GM19463 (cell line): ENCODE results near the gene BRAT1.
"Not testable (repeated sequence)": the region's sequence is repeated elsewhere in the genome, so short reads cannot be mapped to it uniquely, and the experiment has no call there.

Experiments used
- ATAC-seq: cut with Tn5 transposase; IDR thresholded peaks from one replicate; pipeline ENCODE4 v1.9.1; 2021; ENCODE audit warnings: mild to moderate bottlenecking, moderate library complexity; ENCODE audit not compliant: unreplicated experiment

The BRAT1 gene

DNA sequence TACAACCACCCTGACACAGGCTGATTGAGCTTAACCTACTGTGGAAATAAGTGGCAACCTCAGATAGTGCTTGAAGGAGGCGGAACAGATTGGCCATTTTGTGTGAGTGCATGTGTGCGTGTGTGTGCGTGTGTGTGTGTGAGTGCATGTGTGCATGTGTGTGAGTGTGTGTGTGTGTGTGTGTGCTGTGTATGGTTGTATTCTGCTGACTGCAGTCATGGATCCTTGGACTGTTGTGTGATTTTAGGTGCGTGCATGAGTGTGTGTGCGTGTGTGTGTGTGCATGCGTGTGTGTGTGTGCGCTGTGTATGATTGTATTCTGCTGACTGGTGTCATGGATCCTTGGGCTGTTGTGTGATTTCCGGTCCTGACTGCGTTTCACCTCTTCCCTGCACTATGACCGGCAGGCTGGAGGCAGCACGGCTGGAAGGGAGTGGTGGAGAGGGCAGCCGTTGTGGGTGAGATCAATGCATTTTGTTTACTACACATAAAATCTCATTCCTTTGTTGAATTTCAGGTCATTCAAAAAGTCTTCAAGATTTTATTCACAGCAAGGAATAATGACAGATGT, 9.7 kb upstream of the BRAT1 start:
- ATAC-seq = no peak

DNA sequence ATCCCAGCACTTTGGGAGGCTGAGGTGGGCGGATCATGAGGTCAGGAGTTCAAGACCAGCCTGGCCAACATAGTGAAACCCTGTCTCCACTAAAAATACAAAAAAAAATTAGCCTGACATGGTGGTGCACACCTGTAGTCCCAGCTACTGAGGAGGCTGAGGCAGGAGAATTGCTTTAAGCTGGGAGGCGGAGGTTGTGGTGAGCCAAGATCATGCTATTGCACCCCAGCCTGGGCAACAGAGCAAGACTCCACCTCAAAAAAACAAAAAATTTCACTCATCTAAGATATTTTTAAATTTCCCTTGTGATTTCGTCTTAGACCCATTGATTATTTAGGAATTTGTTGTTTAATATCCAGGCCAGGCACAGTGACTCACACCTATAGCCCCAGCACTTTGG, 8.6 kb upstream of the BRAT1 start:
- not testable (repeated sequence) for ATAC-seq

DNA sequence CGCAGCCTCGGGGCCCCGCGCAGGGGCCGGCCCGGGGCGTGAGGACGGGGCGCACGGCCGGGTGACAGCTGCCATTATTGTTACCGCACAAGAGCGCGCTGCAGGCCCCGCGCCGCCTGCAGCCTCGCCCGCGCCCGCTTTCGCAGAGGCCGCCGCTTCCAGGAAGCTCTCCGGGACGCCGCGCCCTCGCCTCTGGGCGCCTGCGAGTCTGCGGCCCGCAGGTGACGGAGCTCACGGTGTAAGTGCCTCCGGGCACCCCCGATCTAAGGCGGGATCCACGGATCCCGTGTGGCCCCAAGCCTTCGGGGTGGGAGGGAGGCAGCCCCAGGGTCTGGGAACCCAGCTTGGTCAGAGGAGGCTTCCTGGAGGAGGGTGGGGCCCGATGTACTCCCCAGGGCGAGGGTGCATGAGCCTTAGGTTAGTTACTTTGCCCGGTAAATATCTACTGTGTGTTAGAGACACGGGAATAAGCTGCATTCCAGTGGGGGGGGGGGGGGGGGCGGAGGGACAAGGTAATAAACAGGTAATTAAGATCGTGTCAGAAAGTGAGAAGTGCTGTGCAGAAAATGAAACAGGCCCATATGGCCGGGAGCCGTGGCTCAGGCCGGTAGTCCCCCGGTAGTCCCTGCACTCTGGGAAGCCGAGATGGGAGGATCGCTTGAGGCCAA, 4.1 kb upstream of the BRAT1 start:
- peak; percentile 7 for ATAC-seq

DNA sequence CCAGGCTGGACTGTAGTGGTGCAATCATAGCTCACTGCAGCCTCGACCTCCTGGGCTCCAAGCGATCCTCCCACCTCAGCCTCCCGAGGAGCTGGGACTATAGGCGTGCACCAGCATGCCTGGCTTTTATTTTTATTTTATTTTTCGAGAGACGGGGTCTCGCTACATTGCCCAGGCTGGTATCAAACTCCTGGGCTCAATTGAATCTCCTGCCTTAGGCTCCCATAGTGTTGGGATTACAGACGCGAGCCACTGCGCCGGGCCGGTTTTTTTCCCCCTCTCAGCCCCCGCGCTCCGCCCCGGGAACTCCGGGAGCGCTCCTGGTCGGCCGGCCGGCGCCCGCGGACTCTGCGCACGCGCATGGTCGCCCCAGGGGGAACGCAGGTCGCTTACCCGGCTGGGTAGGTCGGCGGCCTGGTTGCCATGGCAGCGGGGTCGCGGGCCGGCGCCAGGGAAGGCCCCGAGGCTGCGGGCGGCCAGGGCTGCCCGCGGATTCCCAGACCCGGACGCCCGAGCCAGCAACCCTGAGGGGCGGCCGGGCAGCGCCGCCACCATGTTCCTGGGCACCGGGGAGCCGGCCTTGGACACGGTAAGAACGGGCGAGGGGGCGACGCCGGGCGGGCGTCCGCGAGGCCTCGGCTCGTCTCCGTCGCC, 3.4 kb upstream of the BRAT1 start, which contains the start of gene IQCE:
TSS of gene IQCE (plus strand) at position 351 of the 654 bp plus-strand sequence. CDS start at position 554, 203 bp downstream.
- peak; percentile 62 for ATAC-seq

DNA sequence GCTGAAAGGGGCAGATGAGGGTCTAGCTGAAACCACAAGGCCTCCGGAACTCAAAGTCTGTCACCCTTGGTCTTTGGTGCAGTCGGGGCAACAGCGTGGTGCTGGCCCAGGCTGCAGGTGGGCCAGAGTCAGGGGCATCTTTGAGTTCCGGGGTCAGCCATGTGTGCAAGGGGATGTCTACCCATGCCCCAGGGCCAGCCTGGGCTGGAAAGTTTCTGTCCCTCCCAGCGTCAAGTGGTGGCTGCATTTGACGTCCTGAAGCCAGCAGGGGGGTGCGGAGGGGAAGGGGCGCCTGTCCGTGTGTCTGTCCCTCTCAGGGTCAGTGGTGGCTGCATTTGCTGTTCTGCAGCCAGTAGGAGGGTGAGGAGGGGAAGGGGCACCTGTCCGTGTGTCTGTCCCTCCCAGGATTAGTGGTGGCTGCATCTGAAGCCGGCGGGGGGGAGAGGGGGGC, 638 bp downstream of the BRAT1 start:
- no peak for ATAC-seq

DNA sequence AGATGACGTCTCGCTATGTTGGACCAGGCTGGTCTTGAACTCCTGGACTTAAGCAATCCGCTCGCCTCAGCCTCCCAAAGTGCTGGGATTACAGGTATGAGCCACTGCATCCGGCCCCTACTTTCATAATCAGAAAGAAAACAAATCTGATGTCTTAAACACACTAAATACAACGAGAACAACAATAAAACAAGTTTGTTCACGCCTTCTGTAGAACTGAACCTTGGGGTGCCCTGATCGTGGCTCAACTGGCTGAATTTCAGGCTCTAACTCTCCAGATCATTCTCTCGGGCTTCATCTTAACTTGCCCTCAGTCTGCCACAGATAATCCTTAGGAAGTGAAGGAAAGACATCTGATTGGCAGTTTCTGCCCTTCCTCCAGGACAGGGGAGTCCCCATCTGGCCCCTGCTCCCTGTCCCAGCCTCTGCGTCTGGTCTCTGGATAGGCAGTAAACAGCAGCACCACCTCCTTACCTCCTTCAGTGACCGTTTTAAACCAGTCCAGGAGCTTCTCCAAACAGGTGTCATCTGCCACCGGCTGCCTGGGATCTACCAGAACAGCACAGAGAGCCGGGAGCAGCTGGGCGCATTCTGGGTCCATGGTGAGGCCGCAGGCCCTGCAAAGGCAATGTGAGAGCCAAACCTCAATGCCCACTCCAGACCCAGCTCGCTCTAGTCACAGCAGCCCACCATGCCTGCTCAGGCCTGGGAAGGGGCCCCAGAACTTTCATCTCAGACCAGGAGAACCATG, 1.3 kb downstream of the BRAT1 start:
- no peak for ATAC-seq

DNA sequence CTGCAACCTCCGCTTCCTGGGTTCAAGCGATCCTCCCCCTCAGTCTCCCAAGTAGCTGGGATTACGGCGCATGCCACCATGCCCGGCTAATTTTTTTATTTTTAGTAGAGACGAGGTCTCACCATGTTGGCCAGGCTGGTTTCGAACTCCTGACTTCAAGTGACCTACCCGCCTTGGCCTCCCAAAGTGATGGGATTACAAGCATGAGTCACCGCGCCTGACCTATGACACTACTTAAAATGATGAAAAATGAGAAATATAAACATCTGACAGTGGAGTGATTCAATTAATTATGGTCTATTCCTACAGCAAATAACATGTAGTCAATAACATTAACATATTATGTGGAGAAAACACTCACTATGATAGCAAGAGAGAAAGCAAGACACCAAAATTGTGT, 2.2 kb downstream of the BRAT1 start:
- ATAC-seq = no peak

DNA sequence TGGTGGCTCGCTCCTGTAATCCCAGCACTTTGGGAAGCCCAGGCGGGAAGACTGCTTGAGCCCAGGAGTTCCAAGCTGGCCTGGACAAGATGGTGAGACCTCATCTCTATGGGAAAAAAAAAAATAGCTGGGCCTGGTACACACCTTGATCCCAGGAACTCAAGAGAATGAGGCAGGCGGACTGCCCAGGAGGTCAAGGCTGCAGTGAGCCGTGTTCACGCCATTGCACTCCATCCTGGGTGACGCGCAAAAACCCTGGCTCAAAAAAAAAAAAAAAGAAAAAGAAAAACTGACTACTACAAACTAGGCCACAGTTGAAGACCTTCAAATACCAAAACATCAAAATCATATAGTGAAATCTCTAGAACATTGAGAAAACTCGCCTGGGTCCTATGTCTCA, 3.9 kb downstream of the BRAT1 start:
- ATAC-seq = no peak

DNA sequence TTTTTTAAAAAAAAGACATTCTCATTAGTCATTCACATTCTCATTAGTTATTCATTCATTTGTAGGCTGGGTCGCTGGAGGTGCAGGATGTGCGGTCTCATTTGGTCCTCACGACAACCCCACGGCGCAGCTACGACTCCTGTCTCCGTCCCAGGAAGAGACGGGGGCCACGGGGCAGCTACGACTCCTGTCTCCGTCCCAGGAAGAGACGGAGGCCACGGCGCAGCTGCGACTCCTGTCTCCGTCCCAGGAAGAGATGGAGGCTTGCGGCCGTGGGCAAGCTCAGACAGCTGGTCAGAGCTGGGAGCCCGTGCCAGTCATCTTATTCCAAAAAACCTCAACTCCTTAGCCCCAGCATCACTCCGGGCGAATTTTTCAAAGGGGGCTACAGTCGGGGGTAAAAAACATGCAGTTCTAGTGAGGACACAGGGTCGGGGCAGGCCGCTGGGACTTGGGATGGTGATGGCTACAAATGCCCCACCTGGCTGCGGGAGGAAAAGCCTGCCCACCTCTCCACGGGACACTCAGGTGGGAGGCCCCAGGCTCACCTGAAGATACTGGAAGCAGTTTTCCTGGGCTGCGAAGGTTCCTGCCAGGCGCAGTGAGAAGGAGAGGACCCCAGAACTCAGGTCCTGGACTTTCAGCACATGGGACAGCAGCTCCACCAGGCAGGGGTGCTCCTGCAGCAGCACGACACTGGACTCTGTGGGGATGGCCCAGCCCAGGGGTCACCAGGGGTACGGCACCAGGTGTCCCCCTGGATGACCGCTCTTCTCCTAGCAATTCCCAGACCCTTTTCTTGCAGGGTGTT, 8.3 kb downstream of the BRAT1 start:
- ATAC-seq = no peak

DNA sequence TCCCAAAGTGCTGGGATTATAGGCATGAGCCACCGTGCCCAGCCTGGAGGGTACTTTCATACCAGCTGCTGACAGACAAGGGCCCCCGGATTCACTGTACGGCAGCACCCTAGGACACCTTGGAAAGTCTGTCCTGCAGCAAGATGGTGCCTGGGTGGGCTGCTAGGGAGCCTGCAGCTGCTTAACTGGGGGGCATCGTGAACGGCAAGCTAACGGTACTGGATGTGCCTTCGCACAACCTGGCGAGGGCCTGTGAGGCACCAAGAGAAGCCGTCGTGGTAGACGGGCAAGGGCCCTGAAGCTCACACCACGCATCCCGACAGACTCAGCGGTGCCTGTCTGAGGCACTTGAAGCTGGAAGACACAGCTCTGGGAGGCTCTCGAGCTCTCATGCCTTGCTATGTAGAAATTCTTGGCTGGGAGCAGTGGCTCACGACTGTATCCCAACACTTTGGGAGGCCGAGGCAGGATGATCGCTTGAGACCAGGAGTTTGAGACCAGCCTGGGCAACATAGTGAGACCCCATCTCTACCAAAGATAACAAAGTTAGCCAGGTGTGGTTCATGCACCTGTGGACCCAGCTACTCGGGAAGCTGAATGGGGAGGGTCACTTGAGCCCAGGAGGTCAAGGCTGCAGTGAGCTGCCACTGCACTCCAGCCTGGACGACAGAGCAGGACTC, 9.4 kb downstream of the BRAT1 start:
- no peak for ATAC-seq

DNA sequence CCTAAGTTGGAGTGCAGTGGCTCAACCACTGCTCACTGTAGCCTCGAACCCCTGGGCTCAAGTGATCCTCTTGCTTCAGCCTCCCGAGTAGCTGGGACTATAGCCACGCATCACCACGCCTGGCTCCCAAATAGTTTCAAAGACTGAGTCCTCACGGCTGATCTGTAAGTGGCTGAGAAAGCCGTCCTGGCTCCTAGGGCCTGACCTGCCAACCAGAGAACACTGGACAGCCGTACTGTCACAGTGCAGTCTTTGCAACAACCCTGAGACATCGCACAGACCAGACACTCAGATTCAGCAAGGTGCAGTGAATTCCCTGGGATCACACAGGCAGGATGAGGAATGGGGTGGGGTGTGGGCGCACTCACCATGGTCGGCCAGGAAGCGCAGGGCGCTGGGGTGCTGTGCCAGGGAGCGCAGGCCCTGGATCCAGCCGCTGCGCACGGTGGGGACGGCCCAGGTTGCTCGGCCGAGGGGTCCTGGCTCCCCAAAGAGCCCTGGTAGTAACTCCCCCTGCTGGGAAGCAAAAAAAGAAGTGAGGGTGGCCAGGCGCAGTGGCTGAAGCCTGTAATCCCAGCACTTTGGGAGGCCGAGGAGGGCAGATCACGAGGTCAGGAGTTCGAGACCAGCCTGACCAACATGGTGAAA, 10.7 kb downstream of the BRAT1 start:
- no peak for ATAC-seq

DNA sequence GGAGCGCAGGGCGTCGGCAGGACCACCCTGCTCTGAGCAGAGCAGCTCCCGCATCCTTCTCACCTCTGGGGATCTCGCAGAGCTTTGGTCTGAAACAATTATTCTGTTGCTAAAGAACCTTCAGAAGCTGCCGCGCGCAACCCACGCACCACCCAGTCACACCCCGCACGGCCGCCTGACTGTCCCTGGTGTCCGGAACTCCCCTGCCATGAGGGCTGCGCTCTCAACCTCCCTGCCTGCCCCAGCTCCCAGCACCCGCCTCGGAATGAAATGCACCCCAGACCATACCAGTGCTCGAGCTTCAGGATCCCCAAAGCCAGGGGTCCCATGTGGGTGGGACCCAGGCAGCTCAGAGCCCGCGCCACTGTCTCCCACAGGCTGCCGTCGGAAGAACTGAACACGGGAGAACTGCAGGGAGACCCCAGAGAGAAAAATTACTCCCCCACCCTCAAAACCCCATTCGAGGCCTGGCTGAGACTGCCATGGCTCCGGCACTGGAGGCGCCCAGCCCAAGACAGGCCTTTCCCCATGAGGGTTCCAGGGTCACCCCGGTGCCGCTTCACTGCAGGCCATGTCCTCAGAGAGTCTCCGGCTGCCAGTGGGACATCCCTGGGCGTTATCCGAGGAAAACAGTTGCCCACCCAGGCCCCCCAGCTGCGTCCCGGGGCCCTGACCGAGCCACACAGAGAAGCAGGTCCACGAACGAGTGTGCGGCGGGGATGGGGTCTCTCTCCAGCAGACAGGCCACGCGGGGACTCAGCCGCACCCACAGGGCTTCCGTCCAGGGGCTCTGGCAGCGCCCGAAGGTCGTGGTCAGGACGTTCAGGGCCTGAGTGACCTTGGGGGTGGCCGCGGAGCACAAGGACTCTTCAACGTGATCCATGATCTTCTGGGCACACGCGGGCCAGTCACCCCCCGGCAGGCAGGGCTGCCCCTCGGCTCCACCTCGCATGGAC, 12.1 kb downstream of the BRAT1 start:
- ATAC-seq = no peak

DNA sequence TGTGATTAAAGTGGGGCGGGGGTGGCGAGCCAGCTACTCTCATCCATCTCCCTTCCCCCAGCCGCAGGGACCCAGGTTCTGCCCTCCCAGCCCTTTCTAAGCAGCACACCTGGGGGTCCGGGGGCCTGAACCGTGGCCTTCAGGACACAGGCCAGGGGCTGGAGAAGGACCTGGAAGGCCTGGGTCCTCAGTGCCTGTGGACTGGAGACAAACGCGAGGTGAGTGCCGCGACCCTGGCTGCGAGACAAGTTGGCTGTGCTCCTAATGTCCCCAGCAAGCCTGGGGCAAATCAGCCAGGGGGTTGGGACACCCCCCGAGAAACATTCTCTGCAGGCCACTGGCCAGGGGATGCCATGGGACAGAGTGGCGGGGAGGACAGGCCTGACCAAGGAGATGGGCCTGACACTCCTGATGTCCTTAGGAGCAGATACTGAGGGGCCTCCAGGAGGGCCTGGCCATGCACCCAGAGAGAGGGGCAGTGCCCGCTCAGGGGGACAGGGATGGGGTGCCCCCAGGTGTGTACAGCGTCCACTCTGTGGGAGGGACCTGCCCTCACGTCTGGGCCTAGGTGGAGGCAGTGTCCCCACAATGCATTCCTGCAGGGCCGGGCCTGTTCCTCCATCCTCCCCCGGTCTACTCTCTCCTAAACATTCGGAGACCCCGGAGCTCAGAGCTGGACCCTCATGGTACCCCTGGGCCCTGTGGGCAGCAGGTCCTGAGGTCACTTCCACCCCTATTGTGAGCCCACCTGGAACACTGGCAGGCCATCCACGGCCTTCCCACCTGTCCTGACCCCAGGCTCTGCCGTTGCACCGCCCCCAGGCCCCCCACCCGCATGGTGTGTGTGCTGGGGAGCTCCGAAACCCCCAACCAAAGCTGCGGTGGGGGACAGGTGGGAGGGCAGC, 13.1 kb downstream of the BRAT1 start:
- no peak for ATAC-seq

DNA sequence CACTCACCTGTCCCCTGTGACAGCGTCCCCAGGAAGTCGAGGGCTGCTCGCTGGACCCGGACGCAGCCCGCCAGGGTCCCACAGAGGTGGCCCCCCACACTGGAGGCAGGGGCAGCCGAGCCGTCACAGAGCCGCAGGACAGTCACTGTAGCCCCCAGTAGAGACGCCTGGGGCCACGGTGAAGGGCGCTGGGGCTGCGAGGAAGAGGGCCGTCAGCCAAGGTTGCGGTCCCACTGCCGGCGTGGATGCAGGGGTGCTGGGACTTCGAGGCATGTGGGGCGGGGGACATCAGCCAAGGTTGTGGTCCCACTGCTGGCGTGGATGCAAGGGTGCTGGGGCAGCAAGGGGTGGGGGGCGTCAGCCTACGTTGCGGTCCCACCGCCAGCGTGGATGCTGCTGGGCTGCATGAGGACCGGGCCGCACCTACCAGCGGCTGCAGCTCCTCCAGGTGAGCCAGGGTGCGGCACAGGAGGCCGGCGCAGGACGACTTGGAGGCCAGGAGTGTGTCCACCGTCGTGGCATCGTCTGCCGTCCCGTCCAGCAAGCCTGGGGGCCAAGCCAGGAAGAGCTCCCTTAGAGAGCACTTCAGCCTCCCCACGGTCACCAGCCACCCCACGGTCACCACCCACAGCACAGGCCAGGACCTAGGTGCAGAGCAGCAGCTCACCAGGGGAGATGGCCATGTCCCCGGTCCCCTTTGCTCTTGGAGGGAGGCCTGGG, 13.9 kb downstream of the BRAT1 start:
- ATAC-seq = no peak

DNA sequence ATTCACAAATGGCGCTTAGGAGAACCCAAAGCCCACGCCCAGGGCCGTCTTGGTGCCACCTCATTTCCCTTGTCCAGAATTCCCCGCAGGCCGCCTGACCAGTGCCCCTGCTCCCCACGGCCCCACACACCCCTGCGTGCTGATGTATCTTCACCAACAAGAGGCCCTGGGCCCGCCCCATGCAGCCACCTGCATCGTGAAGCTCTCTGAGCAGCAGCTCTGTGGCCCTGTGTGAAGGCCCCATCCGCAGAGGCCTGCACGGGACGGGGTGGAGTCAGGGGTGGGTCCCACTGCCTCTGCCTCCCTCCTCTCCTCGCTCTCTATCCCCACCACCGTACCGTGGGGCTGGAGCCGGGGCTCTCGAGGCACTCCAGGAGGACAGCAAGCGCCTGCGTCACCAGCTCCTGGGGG, 14.7 kb downstream of the BRAT1 start:
- no peak for ATAC-seq

DNA sequence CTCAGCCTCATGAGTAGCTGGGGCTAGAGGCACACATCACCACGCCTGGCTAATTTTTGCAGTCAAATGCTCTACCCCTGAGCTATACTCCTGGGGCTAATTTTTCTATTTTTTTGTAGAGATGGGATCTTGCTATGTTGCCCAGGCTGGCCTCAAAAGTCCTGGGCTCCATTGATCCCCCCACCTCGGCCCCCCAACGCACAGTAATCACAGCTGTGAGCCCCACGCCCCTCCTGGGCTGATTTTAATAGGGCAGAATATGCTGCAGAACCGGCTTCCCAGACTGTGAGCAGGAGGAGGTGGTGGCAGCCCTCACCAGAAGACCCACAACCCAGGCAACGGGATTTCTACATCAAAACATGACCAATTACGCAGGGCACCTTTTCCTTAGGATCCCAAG, 15.2 kb downstream of the BRAT1 start:
- no peak for ATAC-seq
